ENCODE data around the gene IGDCC3.

DNA sequence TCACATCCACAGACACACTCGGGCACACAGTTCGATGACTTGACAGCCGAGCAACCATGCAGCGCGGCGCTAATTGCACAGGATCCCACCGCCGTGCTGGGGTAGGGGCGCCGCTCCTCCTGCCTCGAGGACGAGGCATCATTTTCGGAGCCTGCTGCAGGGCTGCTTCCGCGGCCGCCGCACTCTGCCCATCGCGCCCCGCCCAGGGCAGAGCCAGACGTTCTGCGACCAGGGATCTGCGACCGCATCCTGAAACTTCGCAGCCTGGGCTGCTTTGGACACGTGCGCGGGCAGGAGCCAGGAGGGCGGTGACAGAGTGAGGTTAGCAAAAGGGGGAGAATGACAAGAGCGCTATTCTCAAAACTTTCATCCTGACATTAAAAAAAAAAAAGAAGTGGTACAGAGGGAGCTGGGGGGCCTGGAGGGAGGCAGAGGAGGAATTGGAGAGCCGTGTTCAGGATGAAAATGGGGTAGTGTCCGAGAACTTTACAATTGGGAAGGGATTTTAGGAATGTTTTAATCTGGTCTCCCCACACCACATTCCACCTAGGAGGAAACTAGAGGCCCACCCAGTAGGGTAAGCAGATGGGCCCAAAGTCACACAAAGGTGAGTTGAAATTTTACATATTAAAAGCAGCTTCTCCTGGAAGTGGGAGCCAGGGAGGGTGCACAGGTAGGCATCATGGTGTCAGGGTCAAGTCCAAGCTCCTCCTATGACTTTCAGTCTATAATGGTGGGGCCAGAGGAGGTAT lies 15.9 kb downstream of the IGDCC3 start:
- TF ChIP-seq, protein P1, sequence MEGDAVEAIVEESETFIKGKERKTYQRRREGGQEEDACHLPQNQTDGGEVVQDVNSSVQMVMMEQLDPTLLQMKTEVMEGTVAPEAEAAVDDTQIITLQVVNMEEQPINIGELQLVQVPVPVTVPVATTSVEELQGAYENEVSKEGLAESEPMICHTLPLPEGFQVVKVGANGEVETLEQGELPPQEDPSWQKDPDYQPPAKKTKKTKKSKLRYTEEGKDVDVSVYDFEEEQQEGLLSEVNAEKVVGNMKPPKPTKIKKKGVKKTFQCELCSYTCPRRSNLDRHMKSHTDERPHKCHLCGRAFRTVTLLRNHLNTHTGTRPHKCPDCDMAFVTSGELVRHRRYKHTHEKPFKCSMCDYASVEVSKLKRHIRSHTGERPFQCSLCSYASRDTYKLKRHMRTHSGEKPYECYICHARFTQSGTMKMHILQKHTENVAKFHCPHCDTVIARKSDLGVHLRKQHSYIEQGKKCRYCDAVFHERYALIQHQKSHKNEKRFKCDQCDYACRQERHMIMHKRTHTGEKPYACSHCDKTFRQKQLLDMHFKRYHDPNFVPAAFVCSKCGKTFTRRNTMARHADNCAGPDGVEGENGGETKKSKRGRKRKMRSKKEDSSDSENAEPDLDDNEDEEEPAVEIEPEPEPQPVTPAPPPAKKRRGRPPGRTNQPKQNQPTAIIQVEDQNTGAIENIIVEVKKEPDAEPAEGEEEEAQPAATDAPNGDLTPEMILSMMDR (optimal IDR thresholded peaks at IDR 0.05 in 1 of 3, IDR thresholded peaks at IDR 0.05 in 1 of 3, conservative IDR thresholded peaks at IDR 0.05 in 1 of 3; ENCODE audit: extremely low read depth in 1 of 3, insufficient read depth in 2 of 3, low read length in 3 of 3), result no peak
- no peak for TF ChIP-seq EZH2 (IDR thresholded peaks at IDR 0.05; ENCODE audit: low read length)

All from keratinocyte (primary cell).